HS-5 (cell line): ENCODE measurements around the gene RPUSD1.
"Not testable (repeated sequence)": the region's sequence is repeated elsewhere in the genome, so short reads cannot be mapped to it uniquely, and the experiment has no call there.

ENCODE experiments used
- DNase-seq: peaks from one replicate; pipeline ENCODE4 v3.0.0-alpha.2; 2012; ENCODE audit warnings: low read depth

RPUSD1 gene

GRCh38 chr16:747978-748746 lies 40.0 kb downstream of the RPUSD1 start:
- no peak for DNase-seq

- no peak for DNase-seq
These were observed 41.5 kb downstream of the RPUSD1 start for GRCh38 chr16:746637-747036.

- DNase-seq, result no peak
These were observed 42.4 kb downstream of the RPUSD1 start for GRCh38 chr16:745739-746138.

GRCh38 chr16:743794-744500 lies 44.2 kb downstream of the RPUSD1 start:
- DNase-seq, result no peak

GRCh38 chr16:742894-743293 lies 45.3 kb downstream of the RPUSD1 start:
- DNase-seq, result not testable (repeated sequence)

- DNase-seq, result no peak
These were observed 46.1 kb downstream of the RPUSD1 start for GRCh38 chr16:741986-742629.

DNA sequence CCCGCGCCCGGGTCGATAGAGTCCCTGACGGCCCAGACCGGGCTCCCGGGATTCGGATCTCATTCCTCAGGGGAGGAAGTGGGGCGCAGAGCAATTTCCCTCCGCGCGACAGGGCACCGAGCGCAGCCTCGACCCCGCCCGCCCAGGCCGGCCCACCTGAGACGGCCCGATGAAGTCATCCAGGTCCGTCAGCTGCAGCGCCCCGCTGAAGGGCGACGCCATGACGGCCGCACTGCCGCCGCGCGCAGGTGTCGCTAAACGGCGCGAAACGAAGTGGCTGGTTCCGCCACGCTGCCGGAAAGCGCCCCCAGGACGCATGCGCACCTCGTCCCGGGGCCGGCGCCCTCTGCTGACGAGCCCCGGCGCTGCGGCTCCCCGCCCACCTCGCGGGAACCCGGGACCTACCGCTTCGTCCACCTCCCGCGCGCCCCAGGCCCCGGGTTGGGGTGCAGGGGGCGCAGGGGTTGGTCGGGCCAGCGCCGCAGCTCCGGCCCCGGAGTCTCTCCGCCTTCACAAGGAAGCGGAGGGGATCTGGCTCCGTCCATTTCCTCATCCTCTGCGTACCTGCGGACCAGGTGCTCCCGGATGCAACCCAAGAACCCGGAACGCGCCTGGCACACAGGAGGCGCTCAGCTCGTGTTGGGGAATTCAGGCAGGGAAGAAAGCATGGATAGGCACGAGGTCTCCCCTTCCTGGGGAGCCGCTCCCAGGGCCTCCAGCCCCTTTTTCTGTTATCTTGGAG lies 47.2 kb downstream of the RPUSD1 start, which contains the start of gene CIAO3:
TSS of gene CIAO3 (minus strand) at position 234 of the 742 bp plus-strand sequence. CDS start at position 222, 12 bp downstream.
- no peak for DNase-seq

DNA sequence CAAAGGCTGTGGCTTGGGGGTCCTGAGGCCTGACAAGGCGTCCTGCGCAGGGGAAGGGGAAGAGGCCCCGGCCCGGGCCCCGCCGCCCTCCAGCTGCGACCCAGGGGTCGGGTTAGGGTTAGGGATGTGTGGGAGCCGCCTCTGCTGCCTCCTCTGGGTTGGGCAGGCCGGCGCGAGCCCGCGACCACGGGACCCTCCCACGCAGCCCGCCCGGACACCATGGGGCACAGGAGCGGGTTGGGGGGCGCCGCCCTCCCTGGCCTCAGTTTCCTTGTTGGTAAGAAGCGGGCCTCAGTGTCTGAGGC lies 47.8 kb downstream of the RPUSD1 start:
- no peak for DNase-seq

DNA sequence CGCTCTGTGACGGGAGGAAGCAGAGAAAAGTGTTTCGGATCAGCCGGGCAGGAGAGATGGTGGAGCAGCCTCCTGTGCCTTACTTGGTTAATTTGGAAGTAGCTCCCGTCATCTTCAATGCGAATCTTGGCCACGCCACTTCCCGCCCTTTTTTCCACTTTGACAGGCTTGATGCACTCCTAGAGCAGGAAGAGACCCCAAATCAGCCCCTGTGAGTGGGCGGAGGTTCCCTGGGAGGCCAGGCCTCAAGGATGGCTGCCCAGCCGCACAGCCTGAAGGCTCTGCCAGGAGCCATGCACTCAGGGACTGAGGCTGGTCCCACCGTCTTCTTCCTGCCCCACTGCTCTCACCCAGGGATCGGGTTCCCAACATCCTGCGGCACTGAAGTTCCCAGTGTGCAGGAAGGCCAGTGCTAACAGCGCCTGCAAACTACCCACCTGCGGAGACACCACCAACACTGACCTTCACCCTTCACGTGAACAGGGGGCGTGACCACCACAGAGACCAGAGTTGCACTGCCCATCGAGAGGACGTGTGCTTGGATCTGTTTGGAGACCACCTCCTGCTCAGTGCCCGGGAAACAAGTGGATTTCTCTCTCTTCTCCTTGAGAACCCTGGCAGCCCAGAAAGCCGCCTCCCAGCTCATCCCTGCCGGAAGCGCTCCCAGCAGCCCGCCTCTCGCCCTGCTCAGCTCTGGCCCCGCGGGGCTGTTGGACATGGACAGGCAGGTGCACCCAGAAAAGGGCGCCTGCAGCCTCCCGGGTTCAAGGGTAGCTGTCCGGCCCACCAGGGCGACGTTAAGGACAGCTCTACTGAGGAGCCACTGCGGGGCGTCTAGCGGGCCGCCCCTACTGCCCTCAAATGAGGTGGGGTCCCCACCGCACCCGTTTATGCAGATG lies 48.4 kb downstream of the RPUSD1 start:
- no peak for DNase-seq

DNA sequence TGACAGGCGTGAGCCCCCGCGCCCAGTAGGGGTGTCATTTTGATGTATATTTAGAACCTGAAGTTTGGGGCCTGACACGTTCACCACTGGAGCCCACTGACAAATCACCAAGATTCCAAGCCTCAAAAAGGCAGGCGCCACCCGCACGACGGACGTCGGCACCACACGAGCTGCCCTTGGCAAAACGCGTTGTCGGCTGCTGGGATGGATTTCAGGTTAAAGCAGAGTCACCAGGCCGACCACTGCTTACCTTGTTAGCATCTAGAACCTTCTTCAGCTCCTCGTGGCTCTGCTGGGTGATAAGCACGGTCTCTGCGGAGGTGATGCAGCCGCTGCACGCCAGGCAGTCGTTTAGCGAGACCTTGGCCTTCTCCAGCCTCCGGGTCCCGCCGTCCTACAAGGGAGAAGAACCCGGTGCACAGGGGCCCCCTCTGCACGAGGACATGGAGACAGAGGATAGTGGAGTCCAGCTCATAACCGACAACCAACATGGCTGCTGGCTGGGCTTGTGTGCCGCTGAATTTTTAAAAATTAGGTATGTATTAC lies 51.2 kb downstream of the RPUSD1 start:
- DNase-seq, result no peak

DNA sequence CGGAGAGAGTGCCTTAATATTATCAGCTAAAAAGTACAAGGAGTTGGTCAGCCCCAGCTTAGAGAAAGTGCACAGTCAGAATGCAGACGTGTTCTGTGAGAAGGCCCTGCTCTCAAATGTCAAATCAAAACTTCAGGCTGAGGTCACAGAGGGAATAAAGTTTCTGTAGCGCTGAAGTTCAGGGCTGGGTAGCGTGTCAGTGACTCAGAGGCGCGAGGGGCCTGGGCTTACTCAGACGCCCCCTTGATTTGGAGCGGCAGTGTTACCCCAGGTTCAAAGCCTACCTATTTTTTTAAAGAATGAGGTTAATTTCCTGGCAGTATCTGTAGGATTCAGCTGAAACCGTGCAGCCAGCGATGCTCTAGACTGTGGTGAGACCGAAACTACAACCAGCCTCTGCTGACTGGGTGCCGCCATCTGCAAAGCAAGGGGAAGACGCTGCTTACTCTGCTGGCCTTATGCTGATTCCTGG lies 52.2 kb downstream of the RPUSD1 start:
- no peak for DNase-seq

DNA sequence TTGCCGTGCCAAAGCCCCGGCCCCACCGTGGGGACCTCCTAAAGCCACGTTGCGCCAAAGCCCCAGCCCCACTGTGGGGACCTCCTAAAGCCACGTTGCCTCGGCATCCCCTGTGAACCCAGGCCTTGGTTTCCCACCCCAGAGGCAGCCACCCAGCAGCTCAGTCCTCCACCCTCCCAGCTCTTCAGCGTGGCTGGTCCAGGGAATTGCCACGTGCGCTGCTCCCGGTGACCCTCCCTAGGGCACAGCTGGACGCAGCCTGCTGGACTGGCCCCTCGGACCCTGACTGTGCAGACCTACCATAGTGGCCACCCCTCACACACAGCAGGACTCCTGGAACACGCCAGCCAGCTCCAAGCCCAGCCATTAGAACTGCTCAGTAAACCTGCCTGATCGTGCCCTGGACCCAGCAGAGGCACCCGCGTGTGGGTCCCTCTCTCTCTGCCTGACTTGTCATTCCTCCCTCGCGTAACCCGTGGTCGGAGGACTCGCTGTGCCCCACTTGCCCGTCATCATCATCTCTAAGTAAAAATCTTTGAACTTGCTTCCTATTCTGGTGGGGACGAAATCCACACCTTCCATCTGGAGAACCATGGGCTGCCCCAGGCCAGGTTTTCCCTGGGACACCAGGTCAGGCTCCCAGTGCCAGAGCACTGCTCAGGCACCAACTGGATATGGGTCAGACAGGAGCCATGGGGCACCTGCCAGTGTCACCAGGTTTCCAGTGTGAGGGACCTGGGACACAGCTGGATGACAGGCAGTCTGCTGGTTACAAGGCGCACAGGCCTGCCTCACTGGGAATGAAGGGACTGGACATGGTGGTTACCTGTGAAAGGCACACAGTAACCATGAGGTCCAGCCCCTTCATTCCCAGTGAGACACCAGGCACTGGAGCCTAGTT lies 53.0 kb downstream of the RPUSD1 start:
- no peak for DNase-seq
